K562 (cell line): ENCODE measurements around the gene RHEBL1. TPM values are rescaled to one million over a fixed set of nuclear protein-coding genes. Genes with fewer than 3 reads are reported as not detected.

Source experiments
- CEBPB ChIP-seq: fragments of 450-650 bp; IDR thresholded peaks from 2 replicates; pipeline ENCODE4 v1.6.1; 2016; ENCODE audit warnings: missing genetic modification characterization, missing compliant biosample characterization
- CREM ChIP-seq: IDR thresholded peaks from 2 replicates; pipeline ENCODE4 v1.6.1; 2014; ENCODE audit warnings: antibody characterized with exemption, low read depth
- ELF1 ChIP-seq: fragments of 200-800 bp; sonication (Bioruptor generic); IDR thresholded peaks from 2 replicates; pipeline ENCODE4 v1.6.1; 2016; ENCODE audit warnings: missing genetic modification characterization, missing compliant biosample characterization
- ELF4 ChIP-seq: fragments of 450-650 bp; formaldehyde crosslinking; IDR thresholded peaks from 2 replicates; pipeline ENCODE4 v1.4.0; 2022; ENCODE audit warnings: missing genetic modification characterization
- ESRRA ChIP-seq: fragments of 450-650 bp; IDR thresholded peaks from 2 replicates; pipeline ENCODE4 v1.6.1; 2014; ENCODE audit warnings: low read depth, mild to moderate bottlenecking, moderate library complexity, borderline replicate concordance
- L3MBTL2 ChIP-seq: fragments of 450-650 bp; IDR thresholded peaks from 2 replicates; pipeline ENCODE4 v1.6.1; 2016; ENCODE audit warnings: mild to moderate bottlenecking, moderate library complexity
- MAZ ChIP-seq, 2 experiments: fragments of 450-650 bp in 1 of 2; sonication (generic) in 1 of 2; formaldehyde crosslinking; IDR thresholded peaks in 1 of 2; conservative IDR thresholded peaks in 1 of 2; 2 replicates each; pipeline versions ENCODE4 v1.4.0 to v1.5.0; 2020; ENCODE audit warnings: mild to moderate bottlenecking in 1 of 2, missing genetic modification reagents in 1 of 2
- NFE2 ChIP-seq: IDR thresholded peaks from 2 replicates; pipeline ENCODE4 v1.6.1; 2014; ENCODE audit warnings: antibody characterized with exemption, low read depth
- NRF1 ChIP-seq, 2 experiments: fragments of 450-650 bp; IDR thresholded peaks in 1 of 2; conservative IDR thresholded peaks in 1 of 2; 2 replicates each; pipeline ENCODE4 v1.6.1; 2014; ENCODE audit warnings: mild to moderate bottlenecking in 2 of 2
- POLR2AphosphoS5 ChIP-seq: IDR thresholded peaks from 2 replicates; pipeline ENCODE4 v1.6.1; 2011; ENCODE audit warnings: mild to moderate bottlenecking, low read depth, low read length, moderate library complexity; ENCODE audit not compliant: control insufficient read depth, insufficient read depth
- POLR2G ChIP-seq: fragments of 200-400 bp; formaldehyde crosslinking; IDR thresholded peaks from 2 replicates; pipeline ENCODE4 v1.6.1; 2017; ENCODE audit warnings: low read depth, mild to moderate bottlenecking, antibody characterized with exemption, low read length, moderate library complexity
- PTBP1 ChIP-seq: fragments of 200-400 bp; formaldehyde crosslinking; IDR thresholded peaks from 2 replicates; pipeline ENCODE4 v1.6.1; 2017; ENCODE audit warnings: low read depth, low read length
- RFX5 ChIP-seq: IDR thresholded peaks from 2 replicates; pipeline ENCODE4 v1.6.1; 2011; ENCODE audit warnings: low read depth, mild to moderate bottlenecking, improper control_type of control experiment, low read length
- SMAD4 ChIP-seq: fragments of 250-450 bp; sonication (Bioruptor Pico); conservative IDR thresholded peaks from 2 replicates; pipeline ENCODE4 v1.8.0; 2021; ENCODE audit warnings: inconsistent platforms, mild to moderate bottlenecking, moderate library complexity
- SRSF1 ChIP-seq: fragments of 200-400 bp; formaldehyde crosslinking; IDR thresholded peaks from 2 replicates; pipeline ENCODE4 v1.6.1; 2017; ENCODE audit warnings: mild to moderate bottlenecking, low read depth, low read length, moderate library complexity
- polyA plus RNA-seq, 8 experiments: library from polyadenylated mRNA; depleted of rRNA in 4 of 8; stranded (reverse) in 5 of 8; unstranded in 3 of 8; fragments of >200 nt; fragmentation: Nextera tagmentation in 2 of 8; fragmentation: Illumina TruSeq in 1 of 8; extraction: Ambion mirVana in 2 of 8; extraction: Trizol in 1 of 8; gene quantifications; 2 replicates each; pipeline versions ENCODE4 v1.2.1 to v1.2.3, GENCODE V29; 2011 to 2014; ENCODE audit warnings: inconsistent platforms in 1 of 8, missing spikeins in 1 of 8
- total RNA-seq, 7 experiments: library from RNA; depleted of rRNA in 6 of 7; stranded (reverse); fragments of >200 nt in 6 of 7; fragmentation: Illumina TruSeq in 2 of 7; extraction: Trizol in 2 of 7; gene quantifications; 2 replicates each; pipeline versions ENCODE4 v1.2.1 to v1.2.3, GENCODE V29; 2011 to 2021; ENCODE audit warnings: low replicate concordance in 1 of 7
- TF ChIP-seq, protein P1 (sequence below): fragments of 450-650 bp; formaldehyde crosslinking; IDR thresholded peaks from 2 replicates; pipeline ENCODE4 v1.4.0; 2022; ENCODE audit warnings: missing genetic modification characterization
- TF ChIP-seq, protein P2 (sequence below): fragments of 450-650 bp; IDR thresholded peaks from 2 replicates; pipeline ENCODE4 v1.6.1; 2016; ENCODE audit warnings: low read depth, mild to moderate bottlenecking, moderate library complexity
- TF ChIP-seq, protein P3 (sequence below): fragments of 450-650 bp; IDR thresholded peaks from 2 replicates; pipeline ENCODE4 v1.6.1; 2014; ENCODE audit warnings: low read depth, mild to moderate bottlenecking, moderate library complexity, borderline replicate concordance
- TF ChIP-seq, protein P4 (sequence below): fragments of 450-650 bp; conservative IDR thresholded peaks from 2 replicates; pipeline ENCODE4 v1.6.1; 2016; ENCODE audit warnings: missing genetic modification characterization, low read depth, mild to moderate bottlenecking, control low read depth, missing compliant biosample characterization
- TF ChIP-seq, protein P5 (sequence below): fragments of 450-650 bp; formaldehyde crosslinking; IDR thresholded peaks from 2 replicates; pipeline ENCODE4 v1.4.0; 2020; ENCODE audit warnings: mild to moderate bottlenecking, moderate library complexity

The RHEBL1 gene
- total and polyA plus RNA-seq, 9 of the 15 experiments (the other 6 are each of a cell fraction or from before 2014, with no cell fraction given): 4.3 to 36.1 (median 8.2) TPM

DNA sequence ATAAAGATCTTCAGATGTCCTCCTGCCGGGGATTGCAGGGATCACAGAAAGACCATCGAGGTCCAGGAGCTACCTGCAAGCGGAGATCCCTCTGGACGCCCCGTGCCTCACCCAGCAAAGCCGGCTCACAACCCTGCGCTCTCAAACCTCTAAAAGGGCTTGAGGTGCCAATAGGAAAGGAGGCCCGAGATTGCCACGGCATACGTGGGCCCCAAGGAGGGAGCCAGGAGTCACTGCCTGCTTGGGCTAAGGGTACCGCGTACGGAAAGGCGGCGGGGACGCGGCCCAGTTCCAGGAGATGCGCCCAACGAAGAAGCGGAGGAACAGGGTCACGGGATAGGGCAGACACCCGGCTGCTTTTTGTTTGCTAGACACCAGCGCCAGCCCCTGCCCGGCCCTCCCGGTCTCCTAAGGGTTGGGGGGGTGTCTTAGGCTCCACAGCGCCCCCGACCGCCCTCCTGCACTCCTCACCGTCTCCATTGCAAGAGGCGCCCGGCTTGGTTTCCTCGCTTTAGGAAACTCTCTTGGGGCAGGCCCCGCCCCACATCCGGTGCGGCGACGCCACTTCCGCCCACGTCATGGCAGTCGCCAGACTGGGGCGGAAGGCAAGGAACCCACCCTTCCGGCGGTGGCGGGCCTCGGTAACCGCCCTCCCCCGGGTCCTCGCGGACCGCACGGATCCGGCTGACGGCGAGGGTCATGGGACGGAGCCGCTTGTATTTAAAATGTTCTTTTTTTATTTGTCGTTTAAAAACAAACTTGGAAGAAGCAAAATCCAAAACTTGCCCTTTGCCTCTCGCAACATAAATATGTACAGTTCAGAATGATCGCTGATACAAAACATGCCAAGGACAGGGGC, 51.3 kb downstream of the RHEBL1 start, which contains the start of gene PRKAG1 (continued):
- TF ChIP-seq SRSF1 (0 out of 2 replicates have a peak, but pooled peaks have one; percentile 88), CEBPB (tag) (no peak), L3MBTL2 (peak; percentile 89), POLR2AphosphoS5 (peak; percentile 94), ELF4 (peak; percentile 11; the same call in 1 of the 2 replicates), MAZ (CRISPR knock-in tag; conservative IDR thresholded peaks at IDR 0.05 in 1 of 2, IDR thresholded peaks at IDR 0.05 in 1 of 2) (peak in 1 of 2 experiments; percentile 89; a peak in 3 of 4 replicates), POLR2G (peak; percentile 99), NRF1 (conservative IDR thresholded peaks at IDR 0.05 in 1 of 2, IDR thresholded peaks at IDR 0.05 in 1 of 2) (peak in 1 of 2 experiments; percentile 25; a peak in 2 of 4 replicates), PTBP1 (0 out of 2 replicates have a peak, but pooled peaks have one; percentile 18), SMAD4 (CRISPR knock-in tag) (peak; percentile 82), ELF1 (tag) (peak; percentile 89), CREM (peak; percentile 96), ESRRA (peak; percentile 83; the same call in 1 of the 2 replicates), NFE2 (peak; percentile 60; the same call in 1 of the 2 replicates), RFX5 (peak; percentile 51; the same call in 1 of the 2 replicates)
- TF ChIP-seq, protein P1, sequence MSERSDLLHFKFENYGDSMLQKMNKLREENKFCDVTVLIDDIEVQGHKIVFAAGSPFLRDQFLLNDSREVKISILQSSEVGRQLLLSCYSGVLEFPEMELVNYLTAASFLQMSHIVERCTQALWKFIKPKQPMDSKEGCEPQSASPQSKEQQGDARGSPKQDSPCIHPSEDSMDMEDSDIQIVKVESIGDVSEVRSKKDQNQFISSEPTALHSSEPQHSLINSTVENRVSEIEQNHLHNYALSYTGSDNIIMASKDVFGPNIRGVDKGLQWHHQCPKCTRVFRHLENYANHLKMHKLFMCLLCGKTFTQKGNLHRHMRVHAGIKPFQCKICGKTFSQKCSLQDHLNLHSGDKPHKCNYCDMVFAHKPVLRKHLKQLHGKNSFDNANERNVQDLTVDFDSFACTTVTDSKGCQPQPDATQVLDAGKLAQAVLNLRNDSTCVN: no peak
- TF ChIP-seq, protein P2, sequence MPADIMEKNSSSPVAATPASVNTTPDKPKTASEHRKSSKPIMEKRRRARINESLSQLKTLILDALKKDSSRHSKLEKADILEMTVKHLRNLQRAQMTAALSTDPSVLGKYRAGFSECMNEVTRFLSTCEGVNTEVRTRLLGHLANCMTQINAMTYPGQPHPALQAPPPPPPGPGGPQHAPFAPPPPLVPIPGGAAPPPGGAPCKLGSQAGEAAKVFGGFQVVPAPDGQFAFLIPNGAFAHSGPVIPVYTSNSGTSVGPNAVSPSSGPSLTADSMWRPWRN: no peak
- TF ChIP-seq, protein P3, sequence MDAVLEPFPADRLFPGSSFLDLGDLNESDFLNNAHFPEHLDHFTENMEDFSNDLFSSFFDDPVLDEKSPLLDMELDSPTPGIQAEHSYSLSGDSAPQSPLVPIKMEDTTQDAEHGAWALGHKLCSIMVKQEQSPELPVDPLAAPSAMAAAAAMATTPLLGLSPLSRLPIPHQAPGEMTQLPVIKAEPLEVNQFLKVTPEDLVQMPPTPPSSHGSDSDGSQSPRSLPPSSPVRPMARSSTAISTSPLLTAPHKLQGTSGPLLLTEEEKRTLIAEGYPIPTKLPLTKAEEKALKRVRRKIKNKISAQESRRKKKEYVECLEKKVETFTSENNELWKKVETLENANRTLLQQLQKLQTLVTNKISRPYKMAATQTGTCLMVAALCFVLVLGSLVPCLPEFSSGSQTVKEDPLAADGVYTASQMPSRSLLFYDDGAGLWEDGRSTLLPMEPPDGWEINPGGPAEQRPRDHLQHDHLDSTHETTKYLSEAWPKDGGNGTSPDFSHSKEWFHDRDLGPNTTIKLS: peak; percentile 89
- TF ChIP-seq, protein P4, sequence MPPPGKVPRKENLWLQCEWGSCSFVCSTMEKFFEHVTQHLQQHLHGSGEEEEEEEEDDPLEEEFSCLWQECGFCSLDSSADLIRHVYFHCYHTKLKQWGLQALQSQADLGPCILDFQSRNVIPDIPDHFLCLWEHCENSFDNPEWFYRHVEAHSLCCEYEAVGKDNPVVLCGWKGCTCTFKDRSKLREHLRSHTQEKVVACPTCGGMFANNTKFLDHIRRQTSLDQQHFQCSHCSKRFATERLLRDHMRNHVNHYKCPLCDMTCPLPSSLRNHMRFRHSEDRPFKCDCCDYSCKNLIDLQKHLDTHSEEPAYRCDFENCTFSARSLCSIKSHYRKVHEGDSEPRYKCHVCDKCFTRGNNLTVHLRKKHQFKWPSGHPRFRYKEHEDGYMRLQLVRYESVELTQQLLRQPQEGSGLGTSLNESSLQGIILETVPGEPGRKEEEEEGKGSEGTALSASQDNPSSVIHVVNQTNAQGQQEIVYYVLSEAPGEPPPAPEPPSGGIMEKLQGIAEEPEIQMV (tag): peak; percentile 91
- TF ChIP-seq, protein P5, sequence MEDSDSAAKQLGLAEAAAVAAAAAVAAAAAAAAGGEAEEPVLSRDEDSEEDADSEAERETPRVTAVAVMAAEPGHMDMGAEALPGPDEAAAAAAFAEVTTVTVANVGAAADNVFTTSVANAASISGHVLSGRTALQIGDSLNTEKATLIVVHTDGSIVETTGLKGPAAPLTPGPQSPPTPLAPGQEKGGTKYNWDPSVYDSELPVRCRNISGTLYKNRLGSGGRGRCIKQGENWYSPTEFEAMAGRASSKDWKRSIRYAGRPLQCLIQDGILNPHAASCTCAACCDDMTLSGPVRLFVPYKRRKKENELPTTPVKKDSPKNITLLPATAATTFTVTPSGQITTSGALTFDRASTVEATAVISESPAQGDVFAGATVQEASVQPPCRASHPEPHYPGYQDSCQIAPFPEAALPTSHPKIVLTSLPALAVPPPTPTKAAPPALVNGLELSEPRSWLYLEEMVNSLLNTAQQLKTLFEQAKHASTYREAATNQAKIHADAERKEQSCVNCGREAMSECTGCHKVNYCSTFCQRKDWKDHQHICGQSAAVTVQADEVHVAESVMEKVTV (CRISPR knock-in tag): no peak
